GM12873 (cell line): ENCODE measurements around the gene ZNF771.

Experiments used
- CTCF ChIP-seq: IDR thresholded peaks from 2 replicates; pipeline ENCODE4 v1.5.1; 2012; ENCODE audit warnings: low read depth, mild to moderate bottlenecking, moderate library complexity, low read length, control low read depth; ENCODE audit not compliant: insufficient read depth; ENCODE audit errors: missing control alignments

The ZNF771 gene

GRCh38 chr16:30446203-30446595, 38.8 kb downstream of the ZNF771 start:
- TF ChIP-seq CTCF = no peak

GRCh38 chr16:30447512-30448226, 40.3 kb downstream of the ZNF771 start:
- no peak for TF ChIP-seq CTCF

GRCh38 chr16:30449116-30449435, 41.7 kb downstream of the ZNF771 start:
- no peak for TF ChIP-seq CTCF

GRCh38 chr16:30456302-30456701, 48.9 kb downstream of the ZNF771 start:
- no peak for TF ChIP-seq CTCF

GRCh38 chr16:30457256-30457655, 49.9 kb downstream of the ZNF771 start:
- no peak for TF ChIP-seq CTCF

- no peak for TF ChIP-seq CTCF
Measured at GRCh38 chr16:30457743-30458560, 50.5 kb downstream of the ZNF771 start.

- TF ChIP-seq CTCF = no peak
Measured at GRCh38 chr16:30458561-30459394, 51.4 kb downstream of the ZNF771 start.
